Endothelial cell of hepatic sinusoid (primary cell): ENCODE measurements around the gene STAU1.

ENCODE experiments used
- in situ Hi-C: cut with HindIII; loops from 2 replicates; pipeline ENCODE4 v1.10.0; 2017; ENCODE audit warnings: low sequenced_read_pairs

STAU1 gene

DNA sequence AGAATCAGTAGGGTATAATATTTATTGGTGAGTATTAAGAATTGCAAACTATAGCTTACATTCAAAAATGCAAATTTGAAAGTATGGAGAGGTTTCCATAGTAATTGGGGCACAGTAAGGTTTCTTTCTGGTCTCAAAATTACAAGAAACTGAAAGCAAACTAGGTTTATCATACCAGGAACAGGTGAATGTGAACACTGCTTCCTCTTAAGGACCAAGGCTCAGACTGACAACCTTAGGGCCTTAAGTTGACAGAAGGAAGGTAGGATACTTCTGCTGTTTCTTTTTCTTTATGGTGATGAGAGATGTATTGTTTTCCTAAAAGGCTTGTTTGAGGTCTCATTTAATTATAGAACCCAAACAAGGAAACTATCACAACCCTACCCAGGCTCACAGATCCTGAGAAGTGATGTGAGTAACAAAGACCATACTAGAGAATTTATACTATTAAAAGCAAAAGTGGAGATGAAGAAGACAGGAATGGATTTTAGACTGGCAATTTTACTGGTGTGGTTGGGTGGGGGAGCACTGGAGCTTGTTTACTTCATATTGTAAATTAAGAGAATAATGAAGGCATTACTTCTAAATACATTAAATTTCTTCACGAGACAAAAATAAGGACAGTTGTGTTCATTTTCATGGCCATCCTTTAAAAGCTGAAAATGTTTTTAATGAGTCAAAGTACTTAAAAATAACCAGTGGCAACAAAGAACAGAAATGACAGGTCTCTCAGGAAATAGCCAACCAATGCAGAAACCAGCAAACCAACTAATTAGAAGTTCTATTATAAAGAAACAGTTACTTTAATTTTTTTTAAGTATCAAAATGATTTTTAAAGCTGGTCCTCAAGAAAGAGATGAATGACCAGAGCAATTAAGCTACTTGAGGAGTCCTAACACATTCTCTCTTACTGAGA is 21.3 kb downstream of the STAU1 start:
- in situ Hi-C loops: no loop called here

DNA sequence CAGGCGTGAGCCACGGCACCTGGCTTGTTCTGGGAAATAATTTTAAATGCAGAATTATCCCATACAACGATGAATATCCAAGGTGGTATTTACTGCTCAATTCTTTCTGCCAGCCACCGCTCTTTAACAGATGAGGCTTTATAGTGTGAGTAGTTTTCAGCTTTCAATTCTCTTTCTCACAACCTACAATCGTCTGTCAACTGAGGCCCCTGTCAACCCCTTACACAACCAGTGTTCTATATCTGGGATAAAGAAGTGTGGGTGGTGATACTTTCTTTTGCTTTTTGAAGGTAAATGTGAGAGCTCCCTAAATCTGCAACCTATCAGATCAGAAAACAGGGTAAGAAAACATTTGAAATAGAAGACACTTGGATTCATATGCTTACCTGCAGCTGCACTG is 22.5 kb downstream of the STAU1 start:
- in situ Hi-C loops: no loop called here

DNA sequence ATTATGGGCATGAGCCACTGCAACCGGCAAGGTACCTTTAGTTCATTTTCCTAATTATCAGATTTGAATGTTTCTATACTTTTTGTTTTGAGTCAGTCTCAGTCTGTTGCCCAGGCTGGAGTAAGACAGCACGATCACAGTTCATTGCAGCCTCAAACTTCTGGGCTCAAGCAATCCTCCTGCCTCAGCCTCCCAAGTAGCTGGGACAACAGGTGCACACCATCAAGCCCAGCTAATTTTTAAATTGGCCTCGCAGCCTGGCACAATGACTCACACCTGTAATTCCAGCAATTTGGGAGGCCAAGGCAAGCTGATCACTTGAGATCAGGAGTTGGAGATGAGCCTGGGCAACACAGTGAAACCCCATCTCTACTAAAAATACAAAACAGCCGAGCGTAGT is 24.4 kb downstream of the STAU1 start:
- in situ Hi-C loops: no loop called here

DNA sequence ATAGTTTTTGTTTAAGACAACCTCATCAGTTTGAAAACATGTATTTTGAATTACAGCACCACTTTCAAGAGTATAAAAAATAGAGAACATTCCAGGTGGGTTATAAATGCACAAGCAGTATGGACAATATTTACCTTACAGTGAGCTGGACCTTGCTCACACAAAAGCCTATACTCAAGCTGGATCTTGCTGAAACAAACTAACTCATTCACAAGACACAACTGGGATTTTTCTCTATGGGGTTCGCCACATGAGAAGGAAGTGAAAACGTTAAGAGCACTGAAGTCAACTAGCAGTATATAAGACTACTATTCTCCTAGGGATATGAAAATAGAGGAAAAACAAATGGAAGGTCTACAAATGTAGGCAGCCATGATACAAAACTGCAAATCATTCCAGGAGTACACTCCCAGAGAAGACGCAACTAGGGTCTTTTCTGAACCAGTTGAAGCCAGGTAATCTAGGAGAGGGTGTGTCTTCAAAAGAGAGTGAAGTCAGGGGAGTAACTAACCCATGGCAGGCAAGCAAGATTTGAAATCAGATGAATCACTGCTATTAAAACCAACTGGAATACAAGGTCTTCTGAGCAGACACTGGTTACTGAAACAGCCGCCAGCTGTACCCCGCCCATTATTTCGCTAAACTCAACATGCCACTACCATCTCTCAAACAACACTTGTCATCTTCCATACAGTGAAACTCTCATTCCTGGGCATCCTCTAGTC is 26.5 kb downstream of the STAU1 start:
- in situ Hi-C loops: no loop called here

DNA sequence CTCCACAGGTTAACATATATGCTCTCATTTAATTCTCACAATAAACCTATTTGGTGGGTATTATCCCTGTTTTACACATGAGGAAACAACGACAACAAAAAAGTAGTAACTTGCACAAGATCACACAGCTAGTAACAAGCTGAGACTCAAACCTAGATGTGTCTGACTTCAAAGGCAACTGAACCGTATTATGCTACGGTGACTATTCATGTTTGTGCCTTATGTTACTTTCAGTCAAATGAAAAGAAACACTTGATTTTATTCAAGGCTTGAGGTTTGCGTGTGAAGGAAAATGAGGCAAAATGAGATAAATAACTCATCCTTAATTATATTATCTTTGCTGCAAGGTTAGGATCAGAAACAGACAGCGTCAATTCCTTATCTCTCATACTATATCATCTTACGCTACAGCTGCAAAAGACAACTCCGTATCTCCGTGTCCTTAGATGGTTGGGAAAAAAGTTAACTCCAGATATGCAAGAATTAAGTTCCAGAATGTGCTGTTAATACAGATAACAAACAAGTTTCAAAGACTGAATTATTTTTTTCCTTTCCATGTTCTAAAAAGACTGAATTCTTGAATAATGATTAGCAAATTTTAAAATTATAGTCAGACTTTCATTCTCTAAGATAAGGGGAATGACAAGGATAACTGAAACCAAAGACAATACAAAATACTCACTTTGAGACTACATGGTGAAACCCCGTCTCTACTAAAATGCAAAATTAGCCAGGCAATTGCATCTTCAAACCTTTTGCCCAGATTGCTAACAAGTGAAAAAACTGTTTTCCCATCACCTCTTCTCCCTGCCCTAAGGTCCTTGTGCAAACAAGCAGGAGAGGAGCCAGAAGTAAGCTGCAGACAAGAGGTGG is 27.8 kb downstream of the STAU1 start:
- in situ Hi-C loops: no loop called here

DNA sequence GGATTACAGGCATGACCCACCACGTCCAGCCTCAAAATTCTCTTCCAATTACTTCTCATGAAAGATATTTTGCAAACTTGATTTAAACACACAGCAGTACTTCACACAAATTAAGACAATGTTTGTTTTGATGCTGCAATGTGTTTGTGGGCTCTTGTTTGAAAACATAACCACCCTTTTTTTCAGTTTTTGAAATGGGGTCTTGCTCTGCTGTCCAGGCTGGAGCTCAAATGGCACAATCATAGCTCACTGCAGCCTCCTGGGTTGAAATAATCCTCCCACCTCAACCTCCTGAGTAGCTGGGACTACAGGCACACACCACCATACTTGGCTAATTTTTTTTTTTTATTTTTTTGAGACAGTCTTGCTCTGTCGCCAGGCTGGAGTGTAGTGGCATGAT is 31.0 kb downstream of the STAU1 start:
- in situ Hi-C loops: loop anchor here (10.0 kb wide), 2 partner anchors 48 to 52 kb away; no protein-coding TSS in a partner anchor

DNA sequence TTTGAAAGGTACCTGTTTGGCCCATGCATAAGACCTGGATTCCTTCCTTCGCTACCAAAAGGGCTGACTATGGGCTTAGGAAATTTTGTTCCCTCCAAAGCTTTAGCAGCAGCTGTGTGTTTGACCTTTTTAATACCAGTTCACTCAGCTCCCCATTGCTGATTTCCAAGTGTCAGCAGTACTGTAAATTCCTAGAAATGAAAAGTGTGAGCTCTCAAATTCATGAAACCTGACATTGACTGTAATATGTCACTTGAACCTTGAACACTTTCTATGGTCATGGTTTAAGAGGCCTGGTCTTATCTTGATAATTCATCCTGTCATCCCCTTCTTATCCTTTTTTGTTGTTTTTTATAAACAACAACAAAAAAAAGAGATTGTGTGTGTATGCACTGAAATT is 31.7 kb downstream of the STAU1 start:
- in situ Hi-C loops: loop anchor here (10.0 kb wide), 2 partner anchors 48 to 52 kb away; no protein-coding TSS in a partner anchor

DNA sequence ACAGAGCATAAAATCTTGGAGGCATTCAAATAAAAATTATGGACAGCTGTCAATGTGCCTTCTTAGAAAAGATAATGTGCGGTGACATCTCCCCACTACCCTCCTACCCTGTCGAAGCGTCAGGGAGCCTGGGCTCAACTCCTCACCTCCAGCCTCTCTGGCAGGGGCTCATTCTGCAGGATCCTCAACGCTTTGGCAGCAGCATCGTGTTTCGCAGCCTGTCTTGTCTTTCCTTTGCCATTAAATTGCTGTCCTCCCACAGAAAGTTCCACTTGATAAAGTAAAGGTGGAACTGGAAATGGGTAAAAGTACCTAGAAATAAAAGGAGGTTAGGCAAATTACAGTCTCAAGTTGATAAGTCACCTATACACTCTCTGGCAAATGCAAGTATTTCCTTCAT is 36.7 kb downstream of the STAU1 start:
- in situ Hi-C loops: loop anchor here (10.0 kb wide), 2 partner anchors 47 to 53 kb away; no protein-coding TSS in a partner anchor

DNA sequence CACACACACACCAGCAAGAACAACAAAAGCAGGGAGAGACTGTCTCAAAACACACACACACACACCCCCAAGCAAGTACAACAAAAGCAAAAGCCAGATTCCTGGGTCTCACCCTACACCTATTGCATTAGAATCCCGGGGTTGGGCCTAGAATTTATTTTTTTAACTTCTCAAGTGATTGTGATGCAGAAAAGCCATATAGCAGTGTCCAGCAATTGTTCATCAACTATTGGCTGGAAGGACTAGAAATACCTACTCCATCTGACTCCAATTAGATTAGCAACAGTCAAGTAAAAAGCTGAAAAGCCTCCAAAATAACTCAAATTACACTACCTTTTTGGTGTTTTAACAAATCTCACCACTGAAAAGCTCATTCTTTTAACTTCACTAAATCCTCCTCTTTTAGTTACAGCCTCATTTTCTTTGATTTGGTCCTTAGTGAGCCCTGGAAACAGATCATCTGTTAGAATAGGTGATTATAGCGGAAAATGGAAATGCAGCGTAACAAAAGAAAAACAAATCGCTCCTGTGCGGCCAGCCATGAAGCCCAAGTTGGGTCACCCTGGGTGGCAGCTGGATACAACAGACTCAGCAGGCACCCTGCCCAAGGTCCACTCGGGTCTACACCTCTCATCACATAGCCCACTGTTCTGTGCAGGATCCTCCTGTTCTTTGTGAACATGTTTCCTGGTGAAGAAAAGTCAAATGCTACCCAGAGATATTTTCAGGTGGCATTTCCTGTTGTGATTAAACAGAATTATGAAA is 38.7 kb downstream of the STAU1 start:
- in situ Hi-C loops: loop anchor here (10.0 kb wide), 2 partner anchors 45 to 55 kb away; no protein-coding TSS in a partner anchor

DNA sequence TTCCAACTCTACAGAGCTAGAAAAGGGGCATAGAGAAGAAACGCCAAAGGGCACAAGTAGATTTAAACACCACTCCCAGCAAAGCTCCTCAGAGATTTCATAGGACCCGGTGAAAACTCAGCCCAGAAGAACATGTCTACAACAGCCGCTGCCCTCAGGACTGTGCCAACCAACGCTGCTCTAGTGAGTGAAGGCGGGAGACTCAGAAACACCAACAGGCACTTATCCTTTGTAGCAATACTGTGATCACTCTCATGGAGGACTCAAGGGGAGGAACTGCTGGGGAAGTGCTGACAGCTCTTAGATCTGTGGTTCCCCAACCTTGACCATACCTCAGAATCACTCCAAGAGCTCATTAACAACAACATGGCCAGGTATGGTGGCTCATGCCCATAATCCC is 39.5 kb downstream of the STAU1 start:
- in situ Hi-C loops: no loop called here

DNA sequence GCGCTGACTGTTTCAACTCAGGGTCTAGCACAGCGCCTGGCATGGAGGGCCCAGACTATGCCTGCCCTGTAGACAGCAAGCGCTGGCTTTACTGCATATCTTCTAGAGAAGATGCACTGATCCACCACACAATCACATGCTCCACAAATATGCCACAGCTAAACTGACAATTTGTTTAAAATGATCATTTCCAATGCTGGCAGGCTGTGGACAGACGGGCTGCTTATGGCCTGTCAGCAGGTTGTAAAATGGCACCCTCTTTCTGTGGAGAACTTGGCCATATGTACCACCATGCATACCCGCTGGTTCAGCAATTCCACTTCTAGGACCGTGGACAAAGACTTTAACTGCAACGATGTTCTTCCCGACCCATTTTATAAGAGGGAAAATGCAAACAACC is 40.8 kb downstream of the STAU1 start:
- in situ Hi-C loops: no loop called here

DNA sequence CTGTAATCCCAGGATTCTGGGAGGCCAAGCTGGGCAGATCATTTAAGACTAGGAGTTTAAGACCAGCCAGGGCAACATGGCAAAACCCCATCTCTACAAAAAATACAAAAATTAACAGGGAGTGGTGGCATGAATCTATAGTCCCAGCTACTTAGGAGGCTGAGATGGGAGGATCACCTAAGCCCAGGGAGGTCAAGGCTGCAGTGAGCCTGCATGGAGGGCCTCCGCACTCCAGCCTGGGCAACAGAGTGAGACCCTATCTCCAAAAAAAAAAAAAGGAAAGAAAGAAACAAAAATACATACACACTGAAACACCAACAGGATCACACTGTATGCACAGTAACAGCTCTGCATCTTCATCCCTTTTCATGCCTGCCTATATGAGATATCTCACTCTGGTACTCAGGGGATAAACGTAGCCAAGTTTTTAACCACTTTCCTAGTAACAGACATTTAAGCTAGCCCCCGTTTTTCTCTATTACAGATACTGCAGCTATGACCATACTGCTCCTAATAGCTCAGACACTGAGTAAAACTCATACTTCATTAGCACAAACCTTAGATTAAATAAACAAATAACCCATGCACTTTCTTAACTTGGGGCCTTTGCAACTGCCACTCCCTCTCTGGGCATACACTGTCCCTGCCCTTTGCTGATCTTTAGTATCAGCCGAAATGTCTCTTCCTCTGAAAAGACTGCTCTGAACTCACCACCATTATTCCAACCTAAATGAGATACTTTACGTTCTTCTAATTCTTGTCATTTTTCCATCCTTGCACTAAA is 41.5 kb downstream of the STAU1 start:
- in situ Hi-C loops: no loop called here

DNA sequence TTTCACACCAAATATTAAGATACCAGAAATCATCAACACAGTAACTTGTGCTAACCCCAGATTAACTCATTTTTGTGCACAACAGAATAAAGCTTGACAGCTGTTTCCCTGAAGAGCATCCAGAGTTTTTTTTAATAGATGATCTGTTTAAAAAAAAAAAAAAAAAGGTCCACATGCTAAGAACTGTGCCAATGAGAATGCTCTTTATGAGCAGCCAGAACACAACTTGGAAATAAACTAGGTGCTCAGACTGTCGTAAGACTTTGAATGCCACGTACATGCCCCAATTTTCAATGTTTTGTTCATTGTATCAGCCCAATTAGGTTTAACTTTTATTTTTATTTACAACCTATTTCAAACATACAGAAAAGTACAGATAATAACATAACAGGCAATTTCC is 47.3 kb downstream of the STAU1 start:
- in situ Hi-C loops: no loop called here

DNA sequence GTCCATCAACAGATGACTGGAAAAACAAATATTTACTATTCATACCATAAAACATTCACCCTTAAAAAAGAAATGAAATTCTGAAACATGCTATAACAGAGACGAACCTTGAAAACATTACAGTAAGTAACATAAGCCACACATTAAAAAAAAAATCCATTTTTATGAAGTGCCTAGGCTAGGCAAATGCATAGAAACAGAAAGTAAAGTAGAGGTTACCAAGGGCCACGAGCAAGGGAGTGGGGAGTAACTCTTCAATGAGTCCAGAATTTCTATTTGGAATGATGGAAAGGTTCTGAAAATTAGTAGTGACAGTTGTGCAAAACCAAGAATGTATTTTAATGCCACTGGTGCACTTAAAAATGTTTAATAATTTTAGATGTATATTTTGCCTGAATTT is 47.7 kb downstream of the STAU1 start:
- in situ Hi-C loops: no loop called here

DNA sequence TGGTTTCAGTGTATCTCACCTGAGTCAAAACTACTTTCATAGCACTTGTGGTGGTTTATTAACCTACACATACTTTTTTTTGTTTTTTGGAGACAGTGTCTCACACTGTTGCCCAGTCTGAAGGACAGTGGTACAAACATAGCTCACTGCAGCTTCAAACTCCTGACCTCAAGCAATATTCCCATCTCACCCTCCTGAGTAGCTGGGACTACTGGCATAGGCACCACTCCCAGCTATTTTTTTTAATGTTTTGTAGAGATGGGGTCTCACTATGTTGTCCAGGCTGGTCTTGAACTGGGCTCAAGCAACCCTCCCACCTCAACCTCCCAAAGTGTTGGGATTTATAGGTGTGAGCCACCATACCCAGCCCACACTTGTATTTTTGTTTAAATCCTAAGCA is 49.7 kb downstream of the STAU1 start:
- in situ Hi-C loops: no loop called here

DNA sequence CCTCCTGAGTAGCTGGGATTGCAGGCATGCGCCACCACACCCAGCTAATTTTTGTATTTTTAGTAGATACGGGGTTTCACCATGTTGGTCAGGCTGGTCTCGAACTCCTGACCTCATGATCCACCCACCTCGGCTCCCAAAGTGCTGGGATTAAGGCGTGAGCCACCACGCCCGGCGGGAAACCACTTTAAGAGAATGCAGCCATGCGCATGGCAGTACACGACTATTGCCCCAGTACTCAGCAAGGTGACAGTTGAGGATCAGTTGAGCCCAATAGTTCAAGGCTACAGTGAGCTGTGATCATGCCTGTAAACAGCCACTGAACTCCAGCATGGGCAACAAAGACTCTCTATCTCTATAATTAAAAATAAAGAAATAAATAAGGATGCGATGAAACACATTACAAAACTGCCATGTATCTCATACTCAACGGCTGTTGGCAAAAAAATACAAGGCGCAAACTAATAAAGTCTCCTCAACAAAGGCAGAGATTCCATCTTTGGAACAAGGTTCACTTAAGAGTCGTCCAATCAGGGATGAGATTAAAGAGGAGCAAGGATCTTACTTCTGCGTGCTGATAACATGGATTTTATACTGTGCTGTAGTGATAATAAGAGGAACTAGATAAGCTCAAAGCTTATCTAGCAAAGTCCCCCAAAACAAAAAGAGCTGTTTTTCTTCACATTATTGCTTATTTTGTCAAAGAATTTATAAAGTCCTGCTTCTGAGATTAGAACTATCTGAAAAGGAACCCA is 51.1 kb downstream of the STAU1 start:
- in situ Hi-C loops: no loop called here

DNA sequence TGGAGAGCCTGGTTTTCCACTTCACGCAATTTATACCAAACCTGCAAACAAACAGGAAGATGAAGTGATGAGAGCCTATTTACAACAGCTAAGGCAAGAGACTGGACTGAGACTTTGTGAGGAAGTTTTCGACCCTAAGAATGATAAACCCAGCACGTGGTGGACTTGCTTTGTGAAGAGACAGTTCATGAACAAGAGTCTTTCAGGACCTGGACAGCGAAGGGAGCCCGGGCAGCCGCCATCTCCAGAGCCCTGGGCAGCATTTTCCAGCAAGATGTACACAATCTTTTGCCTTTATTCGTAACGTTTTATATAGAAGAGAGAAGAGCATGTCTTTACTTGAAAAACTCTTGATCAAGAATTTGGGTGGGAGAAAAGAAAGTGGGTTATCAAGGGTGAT is 53.3 kb downstream of the STAU1 start:
- in situ Hi-C loops: loop anchor here (5.0 kb wide), 3 partner anchors 38 to 108 kb away; partner anchors contain the start of gene CSE1L

DNA sequence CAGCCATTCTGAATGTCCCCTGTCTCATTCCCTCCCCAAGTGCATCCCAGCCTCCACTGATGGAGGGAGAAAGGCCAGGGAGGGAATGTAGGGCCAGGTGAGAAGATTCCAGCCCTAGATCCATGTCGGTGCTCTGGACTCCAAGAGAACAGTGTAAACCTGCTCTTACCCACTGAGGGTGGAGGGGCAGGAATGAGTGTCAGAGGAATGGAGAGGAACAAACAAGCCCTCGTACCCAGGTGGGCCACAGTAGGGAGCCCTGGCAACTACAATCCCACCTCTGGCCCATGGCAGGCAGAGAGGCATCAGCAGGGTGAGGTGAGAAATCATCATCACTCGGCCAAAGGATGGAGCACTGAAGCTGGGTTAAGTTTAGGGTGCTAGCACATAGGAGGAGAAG is 54.6 kb downstream of the STAU1 start:
- in situ Hi-C loops: loop anchor here (5.0 kb wide), 3 partner anchors 39 to 109 kb away; partner anchors contain the start of gene CSE1L
